CD8-positive, alpha-beta memory T cell (primary cell): ENCODE results near the gene UBE2H. TPM values are rescaled to one million over a fixed set of nuclear protein-coding genes. Genes with fewer than 3 reads are reported as not detected.

Experiments
- CTCF ChIA-PET: fragments of 350-600 bp; sonication (Branson Sonifier 250); formaldehyde crosslinking; loops from one replicate; lab custom pipeline; 2021; ENCODE audit warnings: antibody characterized with exemption; lab: Charles Lee
- POLR2A ChIA-PET: fragments of 350-600 bp; sonication (Branson Sonifier 250); formaldehyde crosslinking; loops from one replicate; lab custom pipeline; 2021; ENCODE audit warnings: antibody characterized with exemption; lab: Charles Lee
- DNase-seq, 5 donors: peaks; one replicate each; pipeline versions ENCODE4 v3.0.0 to v3.0.0-alpha.2; 2020 to 2022; ENCODE audit warnings: mixed read lengths in 1 of 5
- H3K27ac ChIP-seq: one replicate; pipeline ENCODE4 v1.7.0; 2013; ENCODE audit warnings: low read depth, mild to moderate bottlenecking, low read length, moderate library complexity
- H3K27me3 ChIP-seq: 2 replicates; pipeline ENCODE4 v1.7.0; 2013; ENCODE audit warnings: low read length, mild to moderate bottlenecking; ENCODE audit not compliant: insufficient read depth, poor library complexity, severe bottlenecking
- H3K36me3 ChIP-seq: 2 replicates; pipeline ENCODE4 v1.7.0; 2013; ENCODE audit warnings: mild to moderate bottlenecking, low read length, moderate library complexity; ENCODE audit not compliant: insufficient read depth
- H3K4me1 ChIP-seq: 2 replicates; pipeline ENCODE4 v1.7.0; 2013; ENCODE audit warnings: mild to moderate bottlenecking, low read length, moderate library complexity; ENCODE audit not compliant: insufficient read depth
- H3K4me3 ChIP-seq: 2 replicates; pipeline ENCODE4 v1.7.0; 2013; ENCODE audit warnings: mild to moderate bottlenecking, low read length
- H3K9me3 ChIP-seq: 2 replicates; pipeline ENCODE4 v1.7.0; 2013; ENCODE audit warnings: mild to moderate bottlenecking, low read length
- H3K27ac Mint-ChIP-seq, 8 donors: one replicate each; pipeline ENCODE4 v1.8.0; 2020 to 2021; ENCODE audit warnings: mixed read lengths in 8 of 8, mild to moderate bottlenecking in 6 of 8, inconsistent platforms in 3 of 8, moderate library complexity in 3 of 8
- H3K27me3 Mint-ChIP-seq, 2 donors: one replicate each; pipeline ENCODE4 v1.8.0; 2020 to 2021; ENCODE audit warnings: mixed read lengths in 2 of 2, mild to moderate bottlenecking in 1 of 2, moderate library complexity in 1 of 2
- H3K36me3 Mint-ChIP-seq, 3 donors: one replicate each; pipeline ENCODE4 v1.8.0; 2020 to 2021; ENCODE audit warnings: mixed read lengths in 3 of 3, inconsistent platforms in 1 of 3, mild to moderate bottlenecking in 1 of 3
- H3K4me1 Mint-ChIP-seq, 3 donors: one replicate each; pipeline ENCODE4 v1.8.0; 2020 to 2021; ENCODE audit warnings: mixed read lengths in 3 of 3, inconsistent platforms in 1 of 3, mild to moderate bottlenecking in 1 of 3
- H3K4me3 Mint-ChIP-seq, 7 donors: one replicate each; pipeline ENCODE4 v1.8.0; 2020 to 2021; ENCODE audit warnings: mixed read lengths in 7 of 7, mild to moderate bottlenecking in 6 of 7, moderate library complexity in 4 of 7, inconsistent platforms in 2 of 7
- H3K9me3 Mint-ChIP-seq, 5 donors: one replicate each; pipeline ENCODE4 v1.8.0; 2020 to 2022; ENCODE audit warnings: mixed read lengths in 5 of 5, mild to moderate bottlenecking in 3 of 5, moderate library complexity in 2 of 5, inconsistent platforms in 1 of 5
- polyA plus RNA-seq: library from polyadenylated mRNA; unstranded; fragments of 300-500 nt; fragmentation: Illumina TruSeq; gene quantifications from one replicate; pipeline ENCODE4 v1.2.3, GENCODE V29; 2021
- total RNA-seq, 2 experiments: library from RNA; stranded (reverse); gene quantifications; one replicate each; pipeline ENCODE4 v1.2.3, GENCODE V29; 2021

UBE2H gene
- total and polyA plus RNA-seq, 3 experiments from 2014 or later = 15.3 to 45.2 (median 21.5) TPM

DNA sequence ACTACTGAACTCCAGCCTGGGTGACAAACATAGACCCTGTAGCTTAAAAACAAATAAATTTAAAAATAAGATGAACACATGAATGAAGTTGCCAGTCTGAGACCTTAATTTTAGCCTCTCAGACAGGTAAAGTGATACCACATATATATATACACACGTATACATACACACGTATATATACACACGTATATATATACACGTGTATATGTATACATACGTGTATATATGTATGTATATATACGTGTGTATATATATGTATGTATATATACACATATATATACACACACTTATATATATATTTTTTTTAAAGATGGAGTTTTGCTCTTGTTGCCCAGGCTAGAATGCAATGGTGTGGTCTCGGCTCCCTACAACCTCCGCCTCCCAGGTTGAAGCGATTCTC is 62.7 kb downstream of the UBE2H start:
- POLR2A ChIA-PET = no interaction called here
- DNase-seq = no peak
- H3K9me3 Mint-ChIP-seq = no peaks in the 10 kb centered on the region
- peaks cover 0 to 35% (median 4%) of the 10 kb centered on the region in 3 donors for H3K36me3 Mint-ChIP-seq
- peaks cover 3% of the 10 kb centered on the region for H3K36me3 ChIP-seq
- H3K4me3 ChIP-seq = no peak overlapping the region
- H3K27me3 Mint-ChIP-seq = no peaks in the 10 kb centered on the region
- no peak overlapping the region for H3K4me3 Mint-ChIP-seq
- H3K4me1 ChIP-seq = peaks cover 4% of the 10 kb centered on the region
- no peak overlapping the region for H3K27ac Mint-ChIP-seq
- no peak overlapping the region for H3K27ac ChIP-seq
- CTCF ChIA-PET = interaction anchor here (0.8 kb wide), 1 partner anchor 26 kb away, joined by 3 read pairs; no protein-coding TSS in a partner anchor
- H3K4me1 Mint-ChIP-seq = peaks cover 10 to 24% (median 18%) of the 10 kb centered on the region in 3 donors
- H3K9me3 ChIP-seq = no peaks in the 10 kb centered on the region
- H3K27me3 ChIP-seq = no peaks in the 10 kb centered on the region

DNA sequence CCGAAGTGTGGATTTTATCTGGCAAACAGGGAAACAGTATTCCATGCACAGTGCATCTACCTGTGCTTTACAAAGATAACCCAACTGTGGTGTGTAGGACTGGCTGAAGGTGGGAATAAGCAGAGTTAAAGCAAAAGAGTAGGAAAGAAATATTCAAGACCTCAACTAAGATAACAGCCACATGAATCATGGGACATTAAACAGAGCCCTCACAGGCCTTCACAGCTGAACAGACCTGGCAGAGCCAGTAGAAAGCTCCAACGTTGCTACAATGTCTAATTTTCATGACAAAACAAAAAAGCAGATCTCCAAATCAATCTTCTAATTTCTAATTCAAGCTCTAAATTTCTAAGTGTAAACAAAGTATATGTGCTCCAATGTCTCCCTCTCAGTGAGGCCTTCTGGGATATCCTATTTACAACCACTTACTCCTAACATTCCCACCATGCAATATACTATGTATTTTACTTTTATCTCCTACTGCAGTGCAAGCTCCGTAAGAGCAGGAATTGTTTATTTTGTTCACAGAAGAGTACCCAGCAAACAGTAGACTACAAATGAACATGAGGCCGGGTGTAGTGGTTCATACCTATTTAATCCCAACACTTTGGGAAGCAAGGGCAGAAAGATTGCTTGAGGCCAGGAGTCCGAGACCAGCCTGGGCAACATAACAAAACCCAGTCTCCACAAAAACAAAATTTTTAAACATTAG is 63.5 kb downstream of the UBE2H start:
- no peak for DNase-seq
- Histone ChIP-seq H3K36me3 (peaks cover 3% of the 10 kb centered on the region), H3K27me3 (no peaks in the 10 kb centered on the region), H3K27ac (no peak overlapping the region), H3K4me3 (no peak overlapping the region), H3K4me1 (peaks cover 4% of the 10 kb centered on the region), H3K9me3 (no peaks in the 10 kb centered on the region)
- Mint-ChIP-seq H3K9me3 (no peaks in the 10 kb centered on the region), H3K27ac (peak overlapping the region in 3 of 8 donors; percentile 25 to 76 (median 31)), H3K36me3 (peaks cover 0 to 38% (median 4%) of the 10 kb centered on the region in 3 donors), H3K4me3 (no peak overlapping the region), H3K4me1 (peaks cover 8 to 22% (median 18%) of the 10 kb centered on the region in 3 donors), H3K27me3 (no peaks in the 10 kb centered on the region)
- POLR2A ChIA-PET = no interaction called here
- CTCF ChIA-PET = interaction anchor here (0.8 kb wide), 1 partner anchor 27 kb away, joined by 3 read pairs; no protein-coding TSS in a partner anchor

GRCh38 chr7:129887865-129888264 is 64.9 kb downstream of the UBE2H start:
- Mint-ChIP-seq H3K27ac (peak overlapping the region in 3 of 8 donors; percentile 51 to 58 (median 56)), H3K4me1 (peaks cover 8 to 22% (median 18%) of the 10 kb centered on the region in 3 donors), H3K4me3 (no peak overlapping the region)

GRCh38 chr7:129886818-129887186 is 66.0 kb downstream of the UBE2H start:
- H3K4me3 ChIP-seq = no peak overlapping the region
- H3K9me3 Mint-ChIP-seq = no peaks in the 10 kb centered on the region
- no peak overlapping the region for H3K27ac ChIP-seq
- no peaks in the 10 kb centered on the region for H3K27me3 ChIP-seq
- no peak for DNase-seq
- POLR2A ChIA-PET = no interaction called here
- peaks cover 3% of the 10 kb centered on the region for H3K36me3 ChIP-seq
- H3K4me1 Mint-ChIP-seq = peaks cover 8 to 25% (median 21%) of the 10 kb centered on the region in 3 donors
- no peaks in the 10 kb centered on the region for H3K27me3 Mint-ChIP-seq
- no peaks in the 10 kb centered on the region for H3K9me3 ChIP-seq
- peak overlapping the region in 1 of 8 donors; percentile 70 for H3K27ac Mint-ChIP-seq
- H3K4me3 Mint-ChIP-seq = no peak overlapping the region
- H3K36me3 Mint-ChIP-seq = peaks cover 0 to 46% (median 9%) of the 10 kb centered on the region in 3 donors
- CTCF ChIA-PET = interaction anchor here (0.7 kb wide), 1 partner anchor 49 kb away, joined by 3 read pairs; no protein-coding TSS in a partner anchor
- no peaks in the 10 kb centered on the region for H3K4me1 ChIP-seq

More at GRCh38 chr7:129887865-129888264, 64.9 kb downstream of the UBE2H start:
- no peak for DNase-seq
- Histone ChIP-seq H3K9me3 (no peaks in the 10 kb centered on the region), H3K4me3 (no peak overlapping the region), H3K27ac (no peak overlapping the region), H3K4me1 (no peaks in the 10 kb centered on the region), H3K36me3 (peaks cover 3% of the 10 kb centered on the region), H3K27me3 (no peaks in the 10 kb centered on the region)
- Mint-ChIP-seq H3K27me3 (no peaks in the 10 kb centered on the region), H3K36me3 (peaks cover 0 to 42% (median 7%) of the 10 kb centered on the region in 3 donors), H3K9me3 (no peaks in the 10 kb centered on the region)
- ChIA-PET POLR2A (no interaction called here), CTCF (no interaction called here)

DNA sequence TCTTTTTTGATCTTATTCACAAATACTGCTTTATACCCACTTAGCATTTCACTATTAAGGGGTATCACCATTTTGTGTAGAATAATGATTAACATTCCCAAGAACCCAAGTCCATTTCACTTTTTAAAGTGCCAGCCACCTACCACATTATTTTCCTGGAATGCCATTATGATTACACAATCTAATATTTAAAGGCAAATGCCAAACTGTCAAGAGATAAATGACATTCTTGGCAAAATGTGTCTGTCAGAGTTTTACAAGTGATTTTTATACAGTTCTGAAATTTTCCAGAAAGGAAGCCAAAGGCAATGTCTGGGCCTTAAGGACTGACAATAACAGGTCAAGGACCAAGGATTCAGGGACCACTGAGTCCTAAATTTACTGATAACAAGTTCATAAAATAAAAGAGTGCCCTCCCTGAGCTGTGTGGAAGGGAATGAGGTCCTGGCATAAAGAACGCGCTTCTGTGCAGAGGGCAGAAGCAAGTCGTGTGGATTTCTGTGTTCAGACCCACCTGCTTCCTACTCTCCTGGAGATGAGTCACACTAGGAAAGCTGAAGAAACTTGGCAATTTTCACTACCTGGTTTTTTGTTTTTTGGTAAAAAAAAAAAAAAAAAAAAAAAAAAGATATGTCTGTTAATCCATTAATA is 66.5 kb downstream of the UBE2H start:
- no peaks in the 10 kb centered on the region for H3K9me3 Mint-ChIP-seq
- peaks cover 3% of the 10 kb centered on the region for H3K36me3 ChIP-seq
- H3K27me3 Mint-ChIP-seq = no peaks in the 10 kb centered on the region
- no peak overlapping the region for H3K27ac ChIP-seq
- H3K4me3 ChIP-seq = no peak overlapping the region
- H3K27me3 ChIP-seq = no peaks in the 10 kb centered on the region
- ChIA-PET POLR2A (no interaction called here), CTCF (interaction anchor here (0.7 kb wide), 1 partner anchor 48 kb away, joined by 3 read pairs; no protein-coding TSS in a partner anchor)
- no peak for DNase-seq
- no peak overlapping the region for H3K4me3 Mint-ChIP-seq
- peaks cover 0 to 49% (median 11%) of the 10 kb centered on the region in 3 donors for H3K36me3 Mint-ChIP-seq
- H3K4me1 Mint-ChIP-seq = peaks cover 8 to 29% (median 26%) of the 10 kb centered on the region in 3 donors
- peak overlapping the region in 2 of 8 donors; percentile 36 to 70 for H3K27ac Mint-ChIP-seq
- no peaks in the 10 kb centered on the region for H3K9me3 ChIP-seq
- no peaks in the 10 kb centered on the region for H3K4me1 ChIP-seq

DNA sequence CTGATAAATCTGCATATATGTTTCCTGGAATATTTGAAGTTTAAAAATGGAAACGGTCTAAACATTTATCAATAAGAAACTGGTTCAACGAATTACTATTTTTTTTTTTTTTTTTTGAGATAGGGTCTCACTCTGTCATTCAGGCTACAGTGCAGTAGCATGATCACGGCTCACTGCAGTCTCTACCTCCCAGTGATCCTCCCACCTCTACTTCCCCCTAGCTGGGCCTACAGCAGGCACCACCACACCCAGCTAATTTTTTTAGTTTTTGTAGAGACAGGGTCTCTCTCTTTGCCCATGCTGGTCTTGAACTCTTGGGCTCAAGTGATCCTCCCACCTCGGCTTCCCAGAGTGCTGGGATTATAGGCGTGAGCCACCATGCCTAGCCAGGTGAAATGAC is 68.3 kb downstream of the UBE2H start:
- Histone ChIP-seq H3K4me1 (no peaks in the 10 kb centered on the region), H3K9me3 (no peaks in the 10 kb centered on the region), H3K27ac (no peak overlapping the region), H3K36me3 (peaks cover 3% of the 10 kb centered on the region), H3K4me3 (no peak overlapping the region), H3K27me3 (no peaks in the 10 kb centered on the region)
- H3K27ac Mint-ChIP-seq = no peak overlapping the region
- no peak overlapping the region for H3K4me3 Mint-ChIP-seq
- POLR2A ChIA-PET = interaction anchor here (0.5 kb wide), 1 partner anchor 1162 kb away, joined by 3 read pairs; no protein-coding TSS in a partner anchor
- no peaks in the 10 kb centered on the region for H3K27me3 Mint-ChIP-seq
- H3K4me1 Mint-ChIP-seq = peaks cover 20 to 44% (median 39%) of the 10 kb centered on the region in 3 donors
- no peaks in the 10 kb centered on the region for H3K9me3 Mint-ChIP-seq
- DNase-seq = no peak
- peaks cover 0 to 54% (median 14%) of the 10 kb centered on the region in 3 donors for H3K36me3 Mint-ChIP-seq
- CTCF ChIA-PET = no interaction called here

DNA sequence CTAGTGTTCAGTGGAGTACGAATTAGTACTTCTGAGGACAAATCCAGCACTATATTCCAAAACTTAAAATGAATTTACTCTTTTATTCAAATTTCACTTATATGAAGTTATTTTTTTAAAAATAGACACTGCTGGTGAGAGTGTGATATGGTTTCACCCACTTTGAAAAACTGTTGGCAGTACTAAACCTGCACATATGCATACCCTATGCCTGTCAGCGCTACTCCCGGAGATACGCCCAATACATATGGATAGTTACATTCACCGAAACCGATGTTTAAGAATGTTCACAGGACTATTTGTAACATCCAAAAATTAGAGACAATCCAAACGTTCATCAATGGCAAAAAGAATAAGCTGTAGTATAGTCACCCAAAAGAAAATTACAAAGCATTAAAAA is 69.6 kb downstream of the UBE2H start:
- ChIA-PET CTCF (no interaction called here), POLR2A (interaction anchor here (0.5 kb wide), 1 partner anchor 19 kb away, joined by 3 read pairs; no protein-coding TSS in a partner anchor)
- H3K9me3 ChIP-seq = no peaks in the 10 kb centered on the region
- H3K9me3 Mint-ChIP-seq = no peaks in the 10 kb centered on the region
- H3K4me3 Mint-ChIP-seq = no peak overlapping the region
- peaks cover 3% of the 10 kb centered on the region for H3K36me3 ChIP-seq
- H3K27ac ChIP-seq = no peak overlapping the region
- no peaks in the 10 kb centered on the region for H3K4me1 ChIP-seq
- no peak for DNase-seq
- H3K4me1 Mint-ChIP-seq = peaks cover 26 to 46% (median 38%) of the 10 kb centered on the region in 3 donors
- no peaks in the 10 kb centered on the region for H3K27me3 ChIP-seq
- H3K36me3 Mint-ChIP-seq = peaks cover 0 to 55% (median 17%) of the 10 kb centered on the region in 3 donors
- peak overlapping the region in 1 of 8 donors; percentile 42 for H3K27ac Mint-ChIP-seq
- H3K27me3 Mint-ChIP-seq = no peaks in the 10 kb centered on the region
- no peak overlapping the region for H3K4me3 ChIP-seq
